Panc1 (cell line): ENCODE results near the gene ZNF782.
A peak's percentile ranks its signal among the peaks of the same experiment; 100 is the strongest.

Experiments
- POLR2AphosphoS5 ChIP-seq: IDR thresholded peaks from 2 replicates; pipeline ENCODE4 v1.6.1; 2012; ENCODE audit warnings: mild to moderate bottlenecking, low read depth, low read length, moderate library complexity
- REST ChIP-seq, 2 experiments: IDR thresholded peaks; 2 replicates each; pipeline ENCODE4 v1.6.1; 2011 to 2012; ENCODE audit warnings: low read depth in 2 of 2, control low read depth in 1 of 2, low read length in 1 of 2, mild to moderate bottlenecking in 1 of 2, moderate library complexity in 1 of 2; ENCODE audit not compliant: insufficient read depth in 1 of 2
- TF ChIP-seq, protein P1 (sequence below): fragments of 450-650 bp; IDR thresholded peaks from 2 replicates; pipeline ENCODE4 v1.5.1; 2017; ENCODE audit warnings: mild to moderate bottlenecking

- TF ChIP-seq, protein P1, sequence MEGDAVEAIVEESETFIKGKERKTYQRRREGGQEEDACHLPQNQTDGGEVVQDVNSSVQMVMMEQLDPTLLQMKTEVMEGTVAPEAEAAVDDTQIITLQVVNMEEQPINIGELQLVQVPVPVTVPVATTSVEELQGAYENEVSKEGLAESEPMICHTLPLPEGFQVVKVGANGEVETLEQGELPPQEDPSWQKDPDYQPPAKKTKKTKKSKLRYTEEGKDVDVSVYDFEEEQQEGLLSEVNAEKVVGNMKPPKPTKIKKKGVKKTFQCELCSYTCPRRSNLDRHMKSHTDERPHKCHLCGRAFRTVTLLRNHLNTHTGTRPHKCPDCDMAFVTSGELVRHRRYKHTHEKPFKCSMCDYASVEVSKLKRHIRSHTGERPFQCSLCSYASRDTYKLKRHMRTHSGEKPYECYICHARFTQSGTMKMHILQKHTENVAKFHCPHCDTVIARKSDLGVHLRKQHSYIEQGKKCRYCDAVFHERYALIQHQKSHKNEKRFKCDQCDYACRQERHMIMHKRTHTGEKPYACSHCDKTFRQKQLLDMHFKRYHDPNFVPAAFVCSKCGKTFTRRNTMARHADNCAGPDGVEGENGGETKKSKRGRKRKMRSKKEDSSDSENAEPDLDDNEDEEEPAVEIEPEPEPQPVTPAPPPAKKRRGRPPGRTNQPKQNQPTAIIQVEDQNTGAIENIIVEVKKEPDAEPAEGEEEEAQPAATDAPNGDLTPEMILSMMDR: peak; percentile 51
- TF ChIP-seq POLR2AphosphoS5: no peak
- no peak for TF ChIP-seq REST (IDR thresholded peaks at IDR 0.05; ENCODE audit: insufficient read depth in 1 of 2, low read depth in 2 of 2, low read length in 1 of 2)
Observed at GRCh38 chr9:96875461-96876142, 21.3 kb upstream of the ZNF782 start.
